ENCODE measurements around the gene DOK3.
A peak's percentile ranks its signal among the peaks of the same experiment; 100 is the strongest.

DOK3 gene

GRCh38 chr5:177478711-177479646 lies 30.6 kb downstream of the DOK3 start:
- DNase-seq = no peak

- DNase-seq = no peak
Observed at GRCh38 chr5:177477701-177478477, 31.7 kb downstream of the DOK3 start.

- no peak for DNase-seq
Observed at GRCh38 chr5:177476531-177477233, 32.9 kb downstream of the DOK3 start.

- DNase-seq = no peak
Observed at GRCh38 chr5:177475563-177476427, 33.8 kb downstream of the DOK3 start.

- DNase-seq = no peak
Observed at GRCh38 chr5:177474846-177475562, 34.6 kb downstream of the DOK3 start.

GRCh38 chr5:177474002-177474476 lies 35.6 kb downstream of the DOK3 start:
- no peak for DNase-seq

GRCh38 chr5:177473443-177474001 lies 36.1 kb downstream of the DOK3 start, which contains the start of gene DBN1:
Gene DBN1, minus strand, starts transcription at chr5:177473634. Its CDS starts 113 bp downstream, at chr5:177473521.
- DNase-seq = peak; percentile 33

GRCh38 chr5:177472460-177473442 lies 36.9 kb downstream of the DOK3 start:
- DNase-seq = peak; percentile 10

GRCh38 chr5:177471610-177472356 lies 37.8 kb downstream of the DOK3 start:
- no peak for DNase-seq

GRCh38 chr5:177470759-177471536 lies 38.7 kb downstream of the DOK3 start:
- no peak for DNase-seq

- no peak for DNase-seq
Observed at GRCh38 chr5:177469750-177470525, 39.7 kb downstream of the DOK3 start.

- DNase-seq = no peak
Observed at GRCh38 chr5:177468685-177469628, 40.7 kb downstream of the DOK3 start.

GRCh38 chr5:177468329-177468684 lies 41.3 kb downstream of the DOK3 start:
- no peak for DNase-seq

- no peak for DNase-seq
Observed at GRCh38 chr5:177467436-177467835, 42.2 kb downstream of the DOK3 start.

GRCh38 chr5:177466861-177467260 lies 42.8 kb downstream of the DOK3 start:
- DNase-seq = no peak

- DNase-seq = no peak
Observed at GRCh38 chr5:177465044-177465443, 44.6 kb downstream of the DOK3 start.

Data from NCI-H1105 treated with DMSO at 0.1 percent for 48 hours (cell line).